Mesenchymal stem cell (in vitro differentiated cells and primary cell): ENCODE measurements around the gene STX19.

Experiments used
- DNase-seq: peaks from one replicate; pipeline ENCODE4 v3.0.0-alpha.2; 2013
- H2AFZ ChIP-seq: one replicate; pipeline ENCODE4 v1.6.1; 2013; ENCODE audit warnings: low read depth, mild to moderate bottlenecking, control low read depth, inconsistent platforms, low read length, moderate library complexity
- H2AK5ac ChIP-seq: 2 replicates; pipeline ENCODE4 v1.6.1; 2013; ENCODE audit warnings: low read length, moderate library complexity, mild to moderate bottlenecking, inconsistent platforms; ENCODE audit not compliant: severe bottlenecking
- H2BK120ac ChIP-seq: one replicate; pipeline ENCODE4 v1.6.1; 2013; ENCODE audit warnings: low read depth, mild to moderate bottlenecking, inconsistent platforms, low read length, moderate library complexity
- H2BK12ac ChIP-seq, 2 experiments: one replicate each; pipeline ENCODE4 v1.6.1; 2013; ENCODE audit warnings: inconsistent platforms in 2 of 2, low read length in 2 of 2, mild to moderate bottlenecking in 2 of 2, moderate library complexity in 2 of 2, control low read depth in 1 of 2
- H2BK15ac ChIP-seq: one replicate; pipeline ENCODE4 v1.6.1; 2013; ENCODE audit warnings: mild to moderate bottlenecking, low read depth, inconsistent platforms; ENCODE audit not compliant: poor library complexity, severe bottlenecking
- H2BK5ac ChIP-seq: 2 replicates; pipeline ENCODE4 v1.6.1; 2013; ENCODE audit warnings: low read depth, mild to moderate bottlenecking, low read length, control low read depth, inconsistent platforms; ENCODE audit not compliant: poor library complexity, severe bottlenecking
- H3K14ac ChIP-seq, 2 experiments: one replicate each; pipeline ENCODE4 v1.6.1; 2013; ENCODE audit warnings: inconsistent platforms in 2 of 2, low read length in 2 of 2, control low read depth in 1 of 2, mild to moderate bottlenecking in 1 of 2, moderate library complexity in 1 of 2
- H3K18ac ChIP-seq, 2 experiments: one replicate each; pipeline ENCODE4 v1.6.1; 2013; ENCODE audit warnings: inconsistent platforms in 2 of 2, low read length in 2 of 2, control low read depth in 1 of 2, low read depth in 1 of 2, mild to moderate bottlenecking in 1 of 2
- H3K23ac ChIP-seq, 2 experiments: one replicate each; pipeline ENCODE4 v1.6.1; 2013; ENCODE audit warnings: inconsistent platforms in 2 of 2, low read length in 2 of 2, mild to moderate bottlenecking in 2 of 2, moderate library complexity in 2 of 2, control low read depth in 1 of 2
- H3K27ac ChIP-seq: 2 replicates; pipeline ENCODE4 v1.5.1; 2013; ENCODE audit warnings: mild to moderate bottlenecking, moderate library complexity, low read length, control low read depth, inconsistent platforms; ENCODE audit not compliant: poor library complexity, severe bottlenecking
- H3K27me3 ChIP-seq, 2 experiments: 2 replicates each; pipeline versions ENCODE4 v1.6.1 to v1.7.0; 2013; ENCODE audit warnings: low read length in 2 of 2, mild to moderate bottlenecking in 2 of 2, moderate library complexity in 2 of 2, control low read depth in 1 of 2, inconsistent platforms in 1 of 2; ENCODE audit not compliant: control insufficient read depth in 1 of 2, insufficient read depth in 1 of 2
- H3K36me3 ChIP-seq, 2 experiments: 2 replicates each; pipeline versions ENCODE4 v1.6.1 to v1.7.0; 2013; ENCODE audit warnings: low read length in 2 of 2, control low read depth in 1 of 2, inconsistent platforms in 1 of 2, low read depth in 1 of 2, mild to moderate bottlenecking in 1 of 2; ENCODE audit not compliant: insufficient read depth in 2 of 2, control insufficient read depth in 1 of 2
- H3K4ac ChIP-seq, 2 experiments: one replicate each; pipeline ENCODE4 v1.6.1; 2013; ENCODE audit warnings: inconsistent platforms in 2 of 2, low read length in 2 of 2, mild to moderate bottlenecking in 2 of 2, moderate library complexity in 2 of 2, control low read depth in 1 of 2, low read depth in 1 of 2
- H3K4me1 ChIP-seq: 2 replicates; pipeline ENCODE4 v1.6.1; 2013; ENCODE audit warnings: low read depth, low read length, control low read depth; ENCODE audit not compliant: control insufficient read depth, insufficient read depth
- H3K4me2 ChIP-seq: 2 replicates; pipeline ENCODE4 v1.6.1; 2013; ENCODE audit warnings: low read length, mild to moderate bottlenecking, inconsistent platforms; ENCODE audit not compliant: poor library complexity, severe bottlenecking
- H3K4me3 ChIP-seq, 2 experiments: 2 replicates each; pipeline versions ENCODE4 v1.5.1 to v1.7.0; 2013; ENCODE audit warnings: low read length in 2 of 2, mild to moderate bottlenecking in 2 of 2, control low read depth in 1 of 2, low read depth in 1 of 2; ENCODE audit not compliant: insufficient read depth in 1 of 2
- H3K79me1 ChIP-seq: replicated peaks from 2 replicates; pipeline ENCODE4 v1.6.1; 2013; ENCODE audit warnings: mild to moderate bottlenecking, control low read depth, low read length, inconsistent platforms; ENCODE audit not compliant: poor library complexity, severe bottlenecking
- H3K9ac ChIP-seq: 2 replicates; pipeline ENCODE4 v1.7.0; 2013; ENCODE audit warnings: mild to moderate bottlenecking, low read length, moderate library complexity
- H3K9me3 ChIP-seq: 2 replicates; pipeline ENCODE4 v1.7.0; 2013; ENCODE audit warnings: mild to moderate bottlenecking, low read length; ENCODE audit not compliant: control insufficient read depth
- H4K8ac ChIP-seq: one replicate; pipeline ENCODE4 v1.6.1; 2013; ENCODE audit warnings: inconsistent platforms, mild to moderate bottlenecking, low read length, moderate library complexity
- H4K91ac ChIP-seq: one replicate; pipeline ENCODE4 v1.6.1; 2013; ENCODE audit warnings: mild to moderate bottlenecking, low read length, inconsistent platforms
- WGBS: methylation state at CpG from one replicate; pipeline ENCODE4 v1.1.7; 2013; ENCODE audit warnings: mixed read lengths; 5-methylcytosine and 5-hydroxymethylcytosine counted together

STX19 gene

DNA sequence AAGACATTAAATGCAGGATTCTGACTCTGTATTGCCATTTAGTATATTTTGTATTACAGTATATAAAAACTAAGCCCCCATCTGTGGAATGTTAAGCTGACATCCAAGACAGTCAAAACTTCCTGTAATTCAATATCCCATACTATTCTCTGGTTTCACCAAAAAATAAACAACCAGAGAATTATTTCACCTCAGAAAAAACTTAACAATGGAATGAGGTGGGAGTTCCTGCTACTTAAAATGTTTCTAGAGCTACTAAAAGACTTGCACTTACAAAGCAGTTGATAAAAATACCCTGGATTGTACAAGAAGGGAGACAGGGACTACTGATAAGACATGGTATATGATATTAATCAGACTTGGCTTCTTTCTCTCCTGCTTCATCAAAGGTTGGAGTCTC, 40.1 kb downstream of the STX19 start:
- Histone ChIP-seq H3K4me1 (peaks cover 4% of the 10 kb centered on the region), H3K9me3 (no peaks in the 10 kb centered on the region), H2BK5ac (no peak overlapping the region), H2BK120ac (no peak overlapping the region), H3K27me3 (no peaks in the 10 kb centered on the region), H3K23ac (no peak overlapping the region), H3K18ac (no peak overlapping the region), H3K36me3 (peaks cover 0 to 3% of the 10 kb centered on the region in 2 experiments), H2AK5ac (no peak overlapping the region), H3K9ac (no peak overlapping the region), H3K4me2 (no peak overlapping the region), H3K4me3 (no peak overlapping the region), H2BK12ac (no peak overlapping the region), H3K79me1 (peaks cover 21% of the 10 kb centered on the region), H4K8ac (no peak overlapping the region), H2BK15ac (no peak overlapping the region), H3K27ac (no peak overlapping the region), H3K14ac (no peak overlapping the region), H4K91ac (no peak overlapping the region), H2AFZ (no peak overlapping the region), H3K4ac (no peak overlapping the region)
- no peak for DNase-seq

DNA sequence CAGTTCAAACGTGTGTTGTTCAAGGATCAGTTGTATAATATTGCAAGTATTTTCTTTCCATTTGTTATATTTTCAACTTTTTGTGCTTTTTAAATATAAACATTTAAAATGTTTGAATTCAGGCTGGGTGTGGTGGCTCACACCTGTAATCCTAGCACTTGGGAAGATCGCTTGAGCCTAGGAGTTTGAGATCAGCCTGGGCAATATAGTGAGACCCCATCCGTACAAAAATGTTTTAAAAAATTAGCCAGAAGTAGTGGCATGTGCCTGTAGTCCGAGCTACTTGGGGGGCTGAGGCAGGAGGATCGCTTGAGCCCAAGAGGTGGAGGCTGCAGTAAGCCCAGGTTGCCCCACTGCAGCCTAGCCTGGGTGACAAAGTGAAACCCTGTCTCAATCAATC, 43.8 kb downstream of the STX19 start:
- Histone ChIP-seq H2BK15ac (no peak overlapping the region), H3K79me1 (peaks cover 12% of the 10 kb centered on the region), H4K91ac (no peak overlapping the region), H3K4me2 (no peak overlapping the region), H3K4me3 (no peak overlapping the region), H3K4ac (no peak overlapping the region), H3K14ac (no peak overlapping the region), H2AFZ (no peak overlapping the region), H3K18ac (no peak overlapping the region), H2BK120ac (no peak overlapping the region), H2BK12ac (peak overlapping the region in 1 of 2 experiments; percentile 54), H3K23ac (no peak overlapping the region), H3K4me1 (peaks cover 6% of the 10 kb centered on the region), H3K27me3 (no peaks in the 10 kb centered on the region), H2BK5ac (no peak overlapping the region), H3K36me3 (peaks cover 0 to 3% of the 10 kb centered on the region in 2 experiments), H3K27ac (no peak overlapping the region), H4K8ac (no peak overlapping the region), H3K9me3 (no peaks in the 10 kb centered on the region), H2AK5ac (no peak overlapping the region), H3K9ac (no peak overlapping the region)
- DNase-seq: no peak
- 100% methylated on average over 4 of the region's 5 CpGs for WGBS

DNA sequence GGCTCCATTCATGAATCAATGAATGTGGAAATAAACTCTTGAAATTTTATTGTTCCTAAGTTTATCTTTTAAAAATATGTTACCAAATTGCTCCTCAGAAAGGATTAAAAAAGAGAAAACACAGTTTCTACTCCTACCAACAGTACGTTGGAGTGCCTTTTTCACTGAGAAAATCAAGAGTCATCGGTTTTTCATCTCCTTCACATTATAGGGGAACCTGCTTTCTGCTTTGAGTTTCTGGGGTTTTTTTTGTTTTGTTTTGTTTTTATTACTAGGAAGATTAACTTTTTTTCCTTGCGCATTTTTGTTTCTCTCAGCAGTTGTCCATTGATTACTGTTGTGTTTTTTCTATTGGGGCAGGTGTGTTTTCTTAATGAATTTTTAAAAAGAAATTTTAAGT, 45.0 kb downstream of the STX19 start:
- H2BK12ac ChIP-seq: no peak overlapping the region
- WGBS: 100% methylated on average over 2 of the region's 3 CpGs

DNA sequence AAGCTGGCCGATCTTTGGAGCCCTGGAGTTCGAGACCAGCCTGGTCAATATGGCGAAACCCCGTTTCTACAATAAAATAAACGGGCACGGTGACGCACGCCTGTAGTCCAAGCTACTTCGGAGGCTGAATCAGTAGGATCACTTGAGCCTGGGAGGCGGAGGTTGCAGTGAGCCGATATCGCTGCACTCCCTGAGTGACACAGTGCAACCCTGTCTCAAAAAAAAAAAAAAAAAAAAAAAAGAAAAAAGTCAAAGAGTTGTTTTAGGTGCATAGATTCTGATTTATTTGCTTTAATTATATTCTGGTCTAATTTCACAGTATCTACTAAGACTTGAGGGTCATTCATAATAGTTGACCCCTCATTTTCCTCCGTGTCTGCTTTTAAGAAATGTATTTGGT, 46.7 kb downstream of the STX19 start:
- DNase-seq: no peak
- Histone ChIP-seq H2BK12ac (no peak overlapping the region), H3K9ac (no peak overlapping the region), H3K4me2 (no peak overlapping the region), H3K23ac (no peak overlapping the region), H3K4me1 (peaks cover 2% of the 10 kb centered on the region), H3K14ac (no peak overlapping the region), H2BK15ac (no peak overlapping the region), H3K4me3 (no peak overlapping the region), H4K8ac (no peak overlapping the region), H2AFZ (no peak overlapping the region), H3K36me3 (no peaks in the 10 kb centered on the region), H2AK5ac (no peak overlapping the region), H3K79me1 (peaks cover 6% of the 10 kb centered on the region), H3K9me3 (no peaks in the 10 kb centered on the region), H3K27ac (no peak overlapping the region), H3K4ac (no peak overlapping the region), H2BK5ac (no peak overlapping the region), H3K18ac (no peak overlapping the region), H2BK120ac (no peak overlapping the region), H3K27me3 (no peaks in the 10 kb centered on the region), H4K91ac (no peak overlapping the region)
- WGBS: 99% methylated on average over 10 of the region's 13 CpGs

More for the DNA sequence above, 45.0 kb downstream of the STX19 start:
- DNase-seq: no peak
- Histone ChIP-seq H3K27me3 (no peaks in the 10 kb centered on the region), H2BK120ac (no peak overlapping the region), H3K4me1 (peaks cover 4% of the 10 kb centered on the region), H3K4ac (no peak overlapping the region), H3K9me3 (no peaks in the 10 kb centered on the region), H3K79me1 (peaks cover 9% of the 10 kb centered on the region), H3K23ac (no peak overlapping the region), H3K4me2 (no peak overlapping the region), H3K27ac (no peak overlapping the region), H3K14ac (no peak overlapping the region), H2BK5ac (no peak overlapping the region), H4K8ac (no peak overlapping the region), H3K4me3 (no peak overlapping the region), H4K91ac (no peak overlapping the region), H2AFZ (no peak overlapping the region), H3K18ac (no peak overlapping the region), H3K36me3 (no peaks in the 10 kb centered on the region), H2AK5ac (no peak overlapping the region), H2BK15ac (no peak overlapping the region), H3K9ac (no peak overlapping the region)
